ENCODE data around the gene SLC17A5.
A peak's percentile ranks its signal among the peaks of the same experiment; 100 is the strongest.
"Not testable (repeated sequence)": the region's sequence is repeated elsewhere in the genome, so short reads cannot be mapped to it uniquely, and the experiment has no call there.

Gene SLC17A5

DNA sequence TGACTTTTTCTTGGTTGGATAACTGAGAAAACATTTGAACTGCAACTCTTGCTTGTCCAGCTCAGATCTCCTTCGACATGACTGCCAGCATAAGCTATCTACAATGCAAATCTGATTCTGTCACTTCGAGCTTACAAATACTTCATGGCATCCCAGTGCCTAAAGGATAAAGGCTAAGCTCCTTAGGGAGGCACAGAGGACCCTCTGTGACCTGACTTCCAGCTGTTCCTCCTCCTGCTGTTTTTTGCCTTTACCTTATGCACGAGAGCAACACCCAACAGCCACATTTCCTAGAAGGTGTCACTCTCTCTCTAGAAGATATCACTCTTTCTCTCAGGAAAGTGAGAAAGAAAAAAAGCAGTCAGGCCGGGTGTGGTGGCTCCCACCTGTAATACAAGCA is 23.4 kb downstream of the SLC17A5 start:
- Histone ChIP-seq H3K27ac (no peak overlapping the region), H3K36me3 (peaks cover 63% of the 10 kb centered on the region), H3K27me3 (no peaks in the 10 kb centered on the region), H3K4me3 (ENCODE audit: low read depth in 1 of 2, low read length in 1 of 2) (no peak overlapping the region), H3K9me3 (no peaks in the 10 kb centered on the region), H3K4me1 (ENCODE audit: control insufficient read depth in 1 of 2, insufficient read depth in 1 of 2, low read depth in 1 of 2, low read length in 1 of 2) (no peaks in the 10 kb centered on the region)
- TF ChIP-seq, protein P1, sequence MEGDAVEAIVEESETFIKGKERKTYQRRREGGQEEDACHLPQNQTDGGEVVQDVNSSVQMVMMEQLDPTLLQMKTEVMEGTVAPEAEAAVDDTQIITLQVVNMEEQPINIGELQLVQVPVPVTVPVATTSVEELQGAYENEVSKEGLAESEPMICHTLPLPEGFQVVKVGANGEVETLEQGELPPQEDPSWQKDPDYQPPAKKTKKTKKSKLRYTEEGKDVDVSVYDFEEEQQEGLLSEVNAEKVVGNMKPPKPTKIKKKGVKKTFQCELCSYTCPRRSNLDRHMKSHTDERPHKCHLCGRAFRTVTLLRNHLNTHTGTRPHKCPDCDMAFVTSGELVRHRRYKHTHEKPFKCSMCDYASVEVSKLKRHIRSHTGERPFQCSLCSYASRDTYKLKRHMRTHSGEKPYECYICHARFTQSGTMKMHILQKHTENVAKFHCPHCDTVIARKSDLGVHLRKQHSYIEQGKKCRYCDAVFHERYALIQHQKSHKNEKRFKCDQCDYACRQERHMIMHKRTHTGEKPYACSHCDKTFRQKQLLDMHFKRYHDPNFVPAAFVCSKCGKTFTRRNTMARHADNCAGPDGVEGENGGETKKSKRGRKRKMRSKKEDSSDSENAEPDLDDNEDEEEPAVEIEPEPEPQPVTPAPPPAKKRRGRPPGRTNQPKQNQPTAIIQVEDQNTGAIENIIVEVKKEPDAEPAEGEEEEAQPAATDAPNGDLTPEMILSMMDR (IDR thresholded peaks at IDR 0.05), result no peak

DNA sequence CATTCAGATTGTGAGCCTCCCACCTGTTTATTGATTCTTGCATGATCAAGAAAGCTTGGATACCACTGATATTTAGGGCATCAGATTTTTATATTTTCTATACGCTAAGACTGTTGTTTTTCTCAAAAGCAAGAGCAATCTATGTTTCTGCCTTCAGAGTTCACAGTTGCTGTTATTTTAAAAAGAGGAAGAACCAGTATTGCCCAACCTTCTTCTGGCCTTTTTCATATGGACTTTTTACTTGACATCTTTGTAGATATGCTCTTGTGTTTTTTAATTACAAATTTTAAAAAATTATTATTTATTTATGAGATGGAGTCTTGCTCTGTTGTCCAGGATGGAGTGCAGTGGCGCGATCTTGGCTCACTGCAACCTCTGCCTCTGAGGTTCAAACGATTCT is 28.9 kb downstream of the SLC17A5 start:
- H3K27me3 ChIP-seq, result no peaks in the 10 kb centered on the region
- H3K4me1 ChIP-seq (ENCODE audit: control insufficient read depth in 1 of 2, insufficient read depth in 1 of 2, low read depth in 1 of 2, low read length in 1 of 2), result no peaks in the 10 kb centered on the region
- TF ChIP-seq, protein P1 (IDR thresholded peaks at IDR 0.05), result no peak
- H3K9me3 ChIP-seq, result no peaks in the 10 kb centered on the region
- H3K27ac ChIP-seq, result peak overlapping the region; percentile 44
- peaks cover 34% of the 10 kb centered on the region for H3K36me3 ChIP-seq
- H3K4me3 ChIP-seq (ENCODE audit: low read depth in 1 of 2, low read length in 1 of 2), result no peak overlapping the region

DNA sequence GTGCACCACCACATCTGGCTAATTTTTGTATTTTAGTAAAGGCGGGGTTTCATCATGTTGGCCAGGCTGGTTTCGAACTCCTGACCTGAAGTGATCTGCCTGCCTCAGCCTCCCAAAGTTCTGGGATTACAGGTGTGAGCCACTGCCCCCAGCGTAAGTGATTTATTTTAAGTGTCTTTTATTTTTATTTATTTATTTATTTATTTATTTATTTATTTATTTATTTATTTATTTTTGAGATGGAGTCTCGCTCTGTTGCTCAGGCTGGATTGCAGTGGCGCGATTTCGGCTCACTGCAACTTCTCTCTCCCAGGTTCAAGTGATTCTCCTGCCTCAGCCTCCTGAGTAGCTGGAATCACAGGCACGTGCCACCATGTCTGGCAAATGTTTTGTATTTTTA is 30.3 kb downstream of the SLC17A5 start:
- not testable (repeated sequence) for H3K9me3 ChIP-seq; H3K4me1 ChIP-seq (ENCODE audit: control insufficient read depth in 1 of 2, insufficient read depth in 1 of 2, low read depth in 1 of 2, low read length in 1 of 2); H3K4me3 ChIP-seq (ENCODE audit: low read depth in 1 of 2, low read length in 1 of 2); H3K27me3 ChIP-seq; H3K27ac ChIP-seq
- peaks cover 42% of the 10 kb centered on the region for H3K36me3 ChIP-seq

DNA sequence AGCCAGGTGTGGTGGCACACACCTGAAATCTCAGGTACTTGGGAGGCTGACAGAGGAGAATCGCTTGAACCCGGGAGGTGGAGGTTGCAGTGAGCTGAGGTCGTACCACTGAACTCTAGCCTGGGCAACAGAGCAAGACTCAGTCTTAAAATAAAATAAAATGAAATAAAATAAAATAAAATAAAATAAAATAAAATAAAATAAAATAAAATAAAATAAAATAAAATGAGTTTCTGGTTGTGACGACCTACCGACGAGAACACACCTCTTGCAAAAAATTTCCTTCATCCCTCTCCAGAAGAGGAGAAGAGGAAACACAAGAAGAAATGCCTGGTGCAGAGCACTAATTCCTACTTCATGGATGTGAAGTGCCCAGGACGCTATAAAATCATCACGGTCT is 35.7 kb downstream of the SLC17A5 start:
- not testable (repeated sequence) for H3K4me3 ChIP-seq (ENCODE audit: low read depth in 1 of 2, low read length in 1 of 2); H3K4me1 ChIP-seq (ENCODE audit: control insufficient read depth in 1 of 2, insufficient read depth in 1 of 2, low read depth in 1 of 2, low read length in 1 of 2); H3K27me3 ChIP-seq; H3K9me3 ChIP-seq; H3K27ac ChIP-seq
- H3K36me3 ChIP-seq, result peaks cover 68% of the 10 kb centered on the region

DNA sequence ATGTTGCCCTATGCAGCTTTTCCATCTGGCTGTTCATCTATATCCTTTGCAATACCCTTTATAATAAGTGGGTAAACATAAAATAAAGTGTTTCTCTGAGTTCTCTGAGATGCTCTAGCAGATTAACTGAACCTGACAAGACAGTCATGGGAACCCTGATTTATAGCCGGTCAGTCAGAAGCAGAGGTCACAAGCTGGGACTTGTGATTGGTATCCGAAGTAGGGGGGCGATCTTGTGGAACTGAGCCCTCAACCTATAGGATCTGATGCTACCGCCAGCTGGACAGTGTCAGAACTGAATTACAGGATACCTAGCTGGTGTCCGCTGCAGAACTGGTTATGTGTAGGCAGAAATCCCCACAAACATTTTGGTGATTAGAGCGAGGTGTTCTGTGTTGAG is 39.0 kb downstream of the SLC17A5 start:
- Histone ChIP-seq H3K36me3 (peaks cover 70% of the 10 kb centered on the region), H3K27me3 (no peaks in the 10 kb centered on the region), H3K9me3 (no peaks in the 10 kb centered on the region), H3K27ac (no peak overlapping the region), H3K4me3 (ENCODE audit: low read depth in 1 of 2, low read length in 1 of 2) (no peak overlapping the region), H3K4me1 (ENCODE audit: control insufficient read depth in 1 of 2, insufficient read depth in 1 of 2, low read depth in 1 of 2, low read length in 1 of 2) (no peaks in the 10 kb centered on the region)
- TF ChIP-seq, protein P1 (IDR thresholded peaks at IDR 0.05), result no peak

DNA sequence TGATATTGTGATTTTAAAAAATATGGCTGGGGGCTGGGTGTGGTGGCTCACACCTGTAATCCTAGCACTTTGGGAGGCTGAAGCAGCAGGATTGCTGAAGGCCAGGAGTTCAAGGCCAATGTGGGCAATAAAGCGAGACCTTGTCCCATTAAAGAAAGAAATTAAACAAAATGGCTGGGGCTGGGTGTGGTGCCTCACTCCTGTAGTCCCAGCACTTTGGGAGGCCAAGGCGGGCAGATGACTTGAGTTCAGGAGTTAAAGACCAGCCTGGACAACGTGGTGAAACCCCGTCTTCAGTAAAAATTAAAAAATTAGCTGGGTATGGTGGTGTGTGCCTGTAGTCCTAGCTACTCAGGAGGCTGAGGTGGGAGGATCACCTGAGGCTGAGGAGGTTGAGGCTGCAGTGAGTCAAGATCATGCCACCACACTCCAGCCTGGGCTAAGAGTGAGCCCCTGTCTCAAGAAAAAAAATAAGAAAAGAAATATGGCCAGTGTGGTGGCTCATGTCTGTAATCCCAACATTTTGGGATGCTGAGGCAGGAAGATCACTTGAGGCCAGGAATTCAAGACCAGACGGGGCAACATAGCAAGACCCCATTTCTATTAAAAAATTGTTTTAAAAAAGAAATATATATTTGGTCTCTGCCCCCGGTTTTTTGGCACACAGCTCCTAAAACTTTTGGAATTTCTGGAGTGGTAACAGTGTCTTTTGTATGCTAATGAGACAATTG is 39.8 kb downstream of the SLC17A5 start:
- peaks cover 75% of the 10 kb centered on the region for H3K36me3 ChIP-seq
- TF ChIP-seq, protein P1 (IDR thresholded peaks at IDR 0.05), result no peak
- no peak overlapping the region for H3K4me3 ChIP-seq (ENCODE audit: low read depth in 1 of 2, low read length in 1 of 2)
- no peaks in the 10 kb centered on the region for H3K4me1 ChIP-seq (ENCODE audit: control insufficient read depth in 1 of 2, insufficient read depth in 1 of 2, low read depth in 1 of 2, low read length in 1 of 2)
- H3K27me3 ChIP-seq, result no peaks in the 10 kb centered on the region
- H3K27ac ChIP-seq, result no peak overlapping the region
- H3K9me3 ChIP-seq, result no peaks in the 10 kb centered on the region

Data from neutrophil (primary cell).